ENCODE results near the gene INSRR. TPM values are rescaled to one million over a fixed set of nuclear protein-coding genes. Genes with fewer than 3 reads are reported as not detected.

INSRR gene
- total and polyA plus RNA-seq, 2 of the 8 experiments (the other 6 are each of a cell fraction or from before 2014, with no cell fraction given), result 0.02 TPM; not detected in 1

- TF ChIP-seq CHD7 (IDR thresholded peaks at IDR 0.05; ENCODE audit: insufficient replicate concordance, low read length), result no peak
- no peak for TF ChIP-seq GTF2F1 (IDR thresholded peaks at IDR 0.05; ENCODE audit: borderline replicate concordance, low read depth, low read length)
- TF ChIP-seq SIRT6 (IDR thresholded peaks at IDR 0.05; ENCODE audit: low read length), result no peak
- TF ChIP-seq SRF (IDR thresholded peaks at IDR 0.05; ENCODE audit: low read depth, low read length), result no peak
- no peak for TF ChIP-seq EGR1 (IDR thresholded peaks at IDR 0.05; ENCODE audit: borderline replicate concordance, low read depth, low read length)
- no peak for TF ChIP-seq SP2 (IDR thresholded peaks at IDR 0.05; ENCODE audit: low read length)
- no peak for TF ChIP-seq TCF12 (IDR thresholded peaks at IDR 0.05; ENCODE audit: low read depth, low read length)
- no peak for TF ChIP-seq HDAC2 (IDR thresholded peaks at IDR 0.05; ENCODE audit: borderline replicate concordance in 1 of 2, low read depth in 2 of 2, low read length in 2 of 2)
- no peak for TF ChIP-seq TAF7 (optimal IDR thresholded peaks at IDR 0.05; ENCODE audit: borderline replicate concordance, low read depth, low read length)
- TF ChIP-seq KDM5A (IDR thresholded peaks at IDR 0.05; ENCODE audit: low read length), result no peak
Measured at GRCh38 chr1:156898161-156898566, 39.2 kb upstream of the INSRR start (continued).
